Measurements from ENCODE around the gene ERG28.
A peak's percentile ranks its signal among the peaks of the same experiment; 100 is the strongest.

Gene ERG28, protein sequence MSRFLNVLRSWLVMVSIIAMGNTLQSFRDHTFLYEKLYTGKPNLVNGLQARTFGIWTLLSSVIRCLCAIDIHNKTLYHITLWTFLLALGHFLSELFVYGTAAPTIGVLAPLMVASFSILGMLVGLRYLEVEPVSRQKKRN

GRCh38 chr14:75660630-75661498 is at the start of gene ERG28, which contains the start of gene TTLL5:
Gene ERG28 (minus strand): TSS chr14:75660876. CDS start chr14:75657502, 3,374 bp downstream.
Gene TTLL5 (plus strand): TSS chr14:75661246. CDS start chr14:75663150, 1,904 bp downstream.
- TF ChIP-seq, protein P1, sequence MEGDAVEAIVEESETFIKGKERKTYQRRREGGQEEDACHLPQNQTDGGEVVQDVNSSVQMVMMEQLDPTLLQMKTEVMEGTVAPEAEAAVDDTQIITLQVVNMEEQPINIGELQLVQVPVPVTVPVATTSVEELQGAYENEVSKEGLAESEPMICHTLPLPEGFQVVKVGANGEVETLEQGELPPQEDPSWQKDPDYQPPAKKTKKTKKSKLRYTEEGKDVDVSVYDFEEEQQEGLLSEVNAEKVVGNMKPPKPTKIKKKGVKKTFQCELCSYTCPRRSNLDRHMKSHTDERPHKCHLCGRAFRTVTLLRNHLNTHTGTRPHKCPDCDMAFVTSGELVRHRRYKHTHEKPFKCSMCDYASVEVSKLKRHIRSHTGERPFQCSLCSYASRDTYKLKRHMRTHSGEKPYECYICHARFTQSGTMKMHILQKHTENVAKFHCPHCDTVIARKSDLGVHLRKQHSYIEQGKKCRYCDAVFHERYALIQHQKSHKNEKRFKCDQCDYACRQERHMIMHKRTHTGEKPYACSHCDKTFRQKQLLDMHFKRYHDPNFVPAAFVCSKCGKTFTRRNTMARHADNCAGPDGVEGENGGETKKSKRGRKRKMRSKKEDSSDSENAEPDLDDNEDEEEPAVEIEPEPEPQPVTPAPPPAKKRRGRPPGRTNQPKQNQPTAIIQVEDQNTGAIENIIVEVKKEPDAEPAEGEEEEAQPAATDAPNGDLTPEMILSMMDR (IDR thresholded peaks at IDR 0.05; ENCODE audit: low read length, missing control alignments), result no peak

DNA sequence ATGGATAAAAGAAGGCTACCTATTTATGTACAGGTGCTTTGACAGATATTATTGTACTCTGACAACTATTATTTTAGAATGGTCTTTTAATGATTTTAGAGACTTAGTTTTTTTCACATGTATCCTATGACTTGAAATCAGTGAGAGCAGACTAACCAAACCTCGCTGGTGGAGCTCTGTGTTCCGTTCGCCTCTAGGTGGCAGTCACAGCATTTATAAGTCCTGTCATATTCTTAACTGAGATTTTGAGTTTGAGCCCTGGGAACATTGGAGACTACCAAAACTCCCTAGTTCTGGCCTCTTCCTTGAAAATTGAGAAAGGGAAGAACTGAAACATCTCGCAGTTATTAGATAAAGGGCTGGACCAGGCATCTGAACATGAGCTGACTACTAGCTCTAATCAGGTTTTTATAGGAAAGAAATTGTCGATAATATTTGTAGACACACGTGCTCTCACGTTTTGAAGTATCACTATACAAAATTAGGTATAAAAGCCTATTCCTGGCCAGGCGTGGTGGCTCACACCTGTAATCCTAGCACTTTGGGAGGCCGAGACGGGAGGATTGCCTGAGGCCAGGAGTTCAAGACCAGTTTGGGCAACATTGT is 48.6 kb upstream of the ERG28 start:
- TF ChIP-seq, protein P1 (IDR thresholded peaks at IDR 0.05; ENCODE audit: low read length, missing control alignments), result peak; percentile 87
- no peak overlapping the region for H3K4me3 ChIP-seq (replicated peaks; ENCODE audit: low read depth, low read length)
- peak; percentile 93 for DNase-seq (ENCODE audit: low read depth)

More at GRCh38 chr14:75660630-75661498, at the start of gene ERG28, which contains the start of gene TTLL5:
- peak within 1 kb of the TSS; percentile 92 for H3K4me3 ChIP-seq (replicated peaks; ENCODE audit: low read depth, low read length)
- DNase-seq (ENCODE audit: low read depth), result peak; percentile 100

DNA sequence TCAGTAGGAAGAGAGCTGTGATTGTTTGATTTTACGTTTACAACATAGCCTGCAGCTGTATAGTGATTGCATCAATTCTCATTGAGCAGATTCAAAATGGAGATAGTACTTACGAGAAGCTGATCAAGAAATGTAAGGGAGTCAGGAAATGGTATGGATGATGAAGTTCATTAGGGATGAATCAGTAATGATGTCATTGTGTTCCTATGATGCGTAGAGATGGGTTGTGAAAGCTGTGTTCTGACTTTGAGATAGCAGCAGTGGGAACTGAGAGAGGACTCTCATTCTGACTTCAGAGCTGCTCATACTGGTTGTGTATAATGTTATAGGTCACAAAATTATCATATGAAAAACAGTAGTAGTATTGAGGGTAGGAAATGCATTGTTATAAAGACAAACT is 44.3 kb upstream of the ERG28 start:
- TF ChIP-seq, protein P1 (IDR thresholded peaks at IDR 0.05; ENCODE audit: low read length, missing control alignments), result no peak
- peak; percentile 72 for DNase-seq (ENCODE audit: low read depth)
- H3K4me3 ChIP-seq (replicated peaks; ENCODE audit: low read depth, low read length), result no peak overlapping the region

DNA sequence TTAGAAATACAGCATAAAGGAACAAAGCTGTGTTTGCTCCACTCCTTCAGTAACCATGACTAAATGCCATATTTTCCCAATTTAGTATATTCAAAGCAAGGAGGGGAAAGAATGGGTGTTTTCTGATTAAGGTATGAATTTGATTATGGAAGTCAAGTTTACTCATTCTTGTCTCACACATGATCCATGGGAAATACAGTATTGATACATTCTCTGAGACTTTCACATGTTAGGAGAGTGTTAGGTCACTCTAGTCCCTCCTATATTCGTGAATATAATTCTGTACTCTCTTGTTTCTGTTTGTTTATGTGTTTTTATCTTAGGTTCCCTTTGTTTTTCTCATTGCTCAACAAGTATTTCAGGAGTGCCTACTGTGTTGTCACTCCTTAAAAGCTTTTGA is 42.8 kb upstream of the ERG28 start:
- TF ChIP-seq, protein P1 (IDR thresholded peaks at IDR 0.05; ENCODE audit: low read length, missing control alignments), result no peak
- no peak overlapping the region for H3K4me3 ChIP-seq (replicated peaks; ENCODE audit: low read depth, low read length)
- DNase-seq (ENCODE audit: low read depth), result no peak

GRCh38 chr14:75702616-75703261 is 42.1 kb upstream of the ERG28 start:
- TF ChIP-seq, protein P1 (IDR thresholded peaks at IDR 0.05; ENCODE audit: low read length, missing control alignments), result no peak
- no peak overlapping the region for H3K4me3 ChIP-seq (replicated peaks; ENCODE audit: low read depth, low read length)
- DNase-seq (ENCODE audit: low read depth), result peak; percentile 47

DNA sequence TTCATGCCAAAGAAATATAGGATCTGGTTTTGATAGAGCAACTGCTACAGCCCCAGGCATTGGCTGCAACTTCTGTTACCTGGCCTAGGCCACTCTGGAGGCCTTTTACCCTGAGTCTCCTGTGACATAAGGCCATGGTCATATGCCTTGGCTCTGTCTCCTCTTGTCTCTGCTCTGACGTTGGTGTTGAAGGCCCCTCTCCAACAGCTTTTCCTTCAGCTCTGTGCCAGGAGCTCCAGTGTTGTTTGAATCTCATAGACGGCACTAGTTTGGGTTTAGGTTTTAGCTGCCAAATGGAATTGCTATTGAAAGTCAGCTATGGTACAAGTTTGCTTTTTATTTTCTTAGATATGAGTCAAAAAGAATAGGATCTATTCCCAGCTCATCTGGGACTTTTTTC is 41.4 kb upstream of the ERG28 start:
- no peak overlapping the region for H3K4me3 ChIP-seq (replicated peaks; ENCODE audit: low read depth, low read length)
- TF ChIP-seq, protein P1 (IDR thresholded peaks at IDR 0.05; ENCODE audit: low read length, missing control alignments), result no peak
- DNase-seq (ENCODE audit: low read depth), result no peak

Measured in fibroblast of pulmonary artery (primary cell).